ENCODE data around the gene MDM4. TPM values are rescaled to one million over a fixed set of nuclear protein-coding genes. Genes with fewer than 3 reads are reported as not detected.

MDM4 gene
- total and polyA plus RNA-seq, 2 donors (not counting 1 experiment from before 2014, with no cell fraction given), result 46.6 to 374 TPM

GRCh38 chr1:204556458-204557052 is 40.3 kb downstream of the MDM4 start:
- DNase-seq, result no peak
- no peak for TF ChIP-seq CTCF (IDR thresholded peaks at IDR 0.05)
- no peak for TF ChIP-seq EZH2 (IDR thresholded peaks at IDR 0.05; ENCODE audit: borderline replicate concordance, insufficient read depth, low read depth, low read length, poor library complexity, severe bottlenecking)
- Histone ChIP-seq H3K4me3 (ENCODE audit: control extremely low read depth in 1 of 5, extremely low read depth in 1 of 5, insufficient read depth in 1 of 5, low read depth in 2 of 5, low read length in 4 of 5) (no peak overlapping the region), H3K4me2 (replicated peaks; ENCODE audit: low read depth, low read length, poor library complexity, severe bottlenecking) (no peak overlapping the region), H2AFZ (ENCODE audit: insufficient read depth, low read depth, low read length, poor library complexity, severe bottlenecking) (no peak overlapping the region), H4K20me1 (ENCODE audit: control insufficient read depth, insufficient read depth, low read length, poor library complexity, severe bottlenecking) (peaks cover 59% of the 10 kb centered on the region), H3K9ac (ENCODE audit: low read length) (no peak overlapping the region), H3K27me3 (replicated peaks in 1 of 4; ENCODE audit: control extremely low read depth in 1 of 4, control insufficient read depth in 3 of 4, insufficient read depth in 4 of 4, low read length in 3 of 4) (no peaks in the 10 kb centered on the region), H3K4me1 (ENCODE audit: control insufficient read depth in 2 of 2, insufficient read depth in 2 of 2, low read length in 2 of 2) (peaks cover 7 to 15% of the 10 kb centered on the region in 2 donors), H3K9me3 (ENCODE audit: control extremely low read depth in 1 of 3, control insufficient read depth in 2 of 3, insufficient read depth in 1 of 3, low read length in 2 of 3) (no peaks in the 10 kb centered on the region), H3K27ac (ENCODE audit: low read length in 2 of 2) (no peak overlapping the region), H3K79me2 (ENCODE audit: control insufficient read depth, insufficient read depth, low read length) (peaks cover 62% of the 10 kb centered on the region), H3K36me3 (replicated peaks in 1 of 2; ENCODE audit: control extremely low read depth in 1 of 2, control insufficient read depth in 1 of 2, extremely low read depth in 1 of 2, insufficient read depth in 2 of 2, low read length in 1 of 2) (peaks cover 6 to 47% of the 10 kb centered on the region in 2 experiments)
- Mint-ChIP-seq H3K27ac (no peak overlapping the region), H3K9me3 (ENCODE audit: insufficient read depth) (no peaks in the 10 kb centered on the region), H3K27me3 (no peaks in the 10 kb centered on the region), H3K4me3 (no peak overlapping the region), H3K4me1 (peaks cover 32% of the 10 kb centered on the region)
- CTCF ChIA-PET, result interaction anchor here (0.7 to 2.6 kb wide), 4 partner anchors 9 to 110 kb away, joined by 3 to 10 read pairs (median 4); no protein-coding TSS in a partner anchor
- ATAC-seq (ENCODE audit: low read depth), result no peak
- intact Hi-C loops (cut with micrococcal nuclease), result no loop called here
- POLR2A ChIA-PET, result no interaction called here
- 100% methylated on average over 1 of the region's 7 CpGs for WGBS (ENCODE audit: insufficient coverage)

GRCh38 chr1:204558467-204558866 is 42.3 kb downstream of the MDM4 start:
- no peaks in the 10 kb centered on the region for H3K27me3 Mint-ChIP-seq
- peaks cover 42% of the 10 kb centered on the region for H3K4me1 Mint-ChIP-seq
- POLR2A ChIA-PET, result interaction anchor here (0.6 kb wide), 1 partner anchor 46 kb away, joined by 5 read pairs; no protein-coding TSS in a partner anchor

More at GRCh38 chr1:204558467-204558866, 42.3 kb downstream of the MDM4 start:
- Mint-ChIP-seq H3K4me3 (no peak overlapping the region), H3K9me3 (ENCODE audit: insufficient read depth) (no peaks in the 10 kb centered on the region), H3K27ac (no peak overlapping the region)
- H4K20me1 ChIP-seq (ENCODE audit: control insufficient read depth, insufficient read depth, low read length, poor library complexity, severe bottlenecking), result peaks cover 65% of the 10 kb centered on the region
- no peaks in the 10 kb centered on the region for H3K27me3 ChIP-seq (replicated peaks in 1 of 4; ENCODE audit: control extremely low read depth in 1 of 4, control insufficient read depth in 3 of 4, insufficient read depth in 4 of 4, low read length in 3 of 4)
- 89% methylated on average over 1 of the region's 2 CpGs for WGBS (ENCODE audit: insufficient coverage)
- H3K36me3 ChIP-seq (replicated peaks in 1 of 2; ENCODE audit: control extremely low read depth in 1 of 2, control insufficient read depth in 1 of 2, extremely low read depth in 1 of 2, insufficient read depth in 2 of 2, low read length in 1 of 2), result peaks cover 5 to 53% of the 10 kb centered on the region in 2 experiments
- TF ChIP-seq EZH2 (IDR thresholded peaks at IDR 0.05; ENCODE audit: borderline replicate concordance, insufficient read depth, low read depth, low read length, poor library complexity, severe bottlenecking) (no peak), CTCF (IDR thresholded peaks at IDR 0.05) (no peak)
- intact Hi-C loops (cut with micrococcal nuclease), result no loop called here
- no peak for ATAC-seq (ENCODE audit: low read depth)
- no peak overlapping the region for H3K9ac ChIP-seq (ENCODE audit: low read length)
- H3K4me3 ChIP-seq (ENCODE audit: control extremely low read depth in 1 of 5, extremely low read depth in 1 of 5, insufficient read depth in 1 of 5, low read depth in 2 of 5, low read length in 4 of 5), result no peak overlapping the region
- CTCF ChIA-PET, result interaction anchor here (1.0 to 3.4 kb wide), 7 partner anchors 8 to 470 kb away, joined by 3 to 10 read pairs (median 4); no protein-coding TSS in a partner anchor
- H2AFZ ChIP-seq (ENCODE audit: insufficient read depth, low read depth, low read length, poor library complexity, severe bottlenecking), result no peak overlapping the region
- no peak overlapping the region for H3K27ac ChIP-seq (ENCODE audit: low read length in 2 of 2)
- peaks cover 9 to 20% of the 10 kb centered on the region in 2 donors for H3K4me1 ChIP-seq (ENCODE audit: control insufficient read depth in 2 of 2, insufficient read depth in 2 of 2, low read length in 2 of 2)
- DNase-seq, result peak; percentile 26
- peaks cover 57% of the 10 kb centered on the region for H3K79me2 ChIP-seq (ENCODE audit: control insufficient read depth, insufficient read depth, low read length)
- H3K4me2 ChIP-seq (replicated peaks; ENCODE audit: low read depth, low read length, poor library complexity, severe bottlenecking), result no peak overlapping the region
- no peaks in the 10 kb centered on the region for H3K9me3 ChIP-seq (ENCODE audit: control extremely low read depth in 1 of 3, control insufficient read depth in 2 of 3, insufficient read depth in 1 of 3, low read length in 2 of 3)
